GM18499 (cell line): Measurements from ENCODE around the gene MAGEB1.

ENCODE experiments used
- ATAC-seq: cut with Tn5 transposase; IDR thresholded peaks from one replicate; pipeline ENCODE4 v1.9.1; 2021; ENCODE audit warnings: moderate number of reproducible peaks; ENCODE audit not compliant: insufficient read depth, unreplicated experiment

Gene MAGEB1

DNA sequence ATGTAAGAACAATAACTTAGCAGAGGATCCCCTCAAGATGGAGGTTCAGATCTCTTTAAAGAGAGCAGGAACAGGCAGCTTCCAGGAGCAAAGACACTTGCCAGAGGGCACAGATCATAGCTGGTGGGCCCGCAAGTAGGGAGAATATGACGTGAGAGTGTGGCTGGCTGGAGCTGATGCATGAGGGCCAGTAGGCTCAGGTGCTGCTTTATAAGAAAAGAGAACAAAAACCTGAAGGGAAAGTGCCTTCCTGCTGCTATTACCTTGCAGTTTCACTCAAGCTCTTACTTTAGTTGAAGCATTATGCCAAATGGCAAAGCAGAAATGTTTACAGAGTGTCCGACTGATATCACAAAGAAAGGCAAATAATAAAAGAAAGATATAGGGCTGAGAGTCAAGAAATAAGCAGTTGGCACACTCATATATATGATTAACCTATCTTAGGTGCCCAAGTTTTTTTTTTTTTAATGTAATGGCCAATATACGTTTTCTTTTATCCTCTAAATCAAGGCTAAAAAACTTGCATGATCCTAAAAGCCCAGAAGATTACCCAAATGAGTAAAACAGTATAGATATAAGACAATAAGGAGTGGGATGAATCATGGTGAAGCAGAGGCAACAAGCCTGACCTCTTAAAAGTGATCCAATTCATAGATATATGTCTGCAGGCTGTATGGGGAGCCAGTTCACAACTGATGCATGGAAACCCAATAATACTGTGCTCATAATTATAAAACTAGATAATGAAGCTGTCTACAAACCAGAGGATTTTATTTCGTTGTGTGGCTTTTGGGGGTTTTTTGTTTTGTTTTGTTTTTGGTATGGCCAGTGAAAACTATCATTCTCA lies 49.7 kb downstream of the MAGEB1 start:
- no peak for ATAC-seq

DNA sequence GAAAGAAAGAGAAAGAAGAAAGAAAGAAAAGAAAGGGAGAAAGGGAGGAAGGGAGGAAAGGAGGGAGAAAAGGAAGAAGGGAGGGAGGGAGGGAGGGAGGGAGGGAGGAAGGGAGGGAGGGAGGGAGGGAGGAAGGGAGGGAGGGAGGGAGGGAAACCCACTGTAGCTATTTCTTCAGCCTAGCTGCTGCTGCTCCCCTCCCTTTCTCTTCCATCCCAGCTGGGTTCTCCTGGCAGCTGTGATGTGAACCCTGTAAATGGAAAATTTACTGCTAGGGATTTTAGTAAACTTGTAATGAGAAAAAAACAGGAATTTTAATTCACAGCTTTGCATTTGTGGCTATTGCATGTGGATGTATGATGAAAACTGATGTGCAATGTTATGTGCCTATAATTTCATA lies 54.3 kb downstream of the MAGEB1 start:
- ATAC-seq: no peak
